WTC11 (cell line): ENCODE measurements around the gene LRRC18.

Source experiments
- ELF4 ChIP-seq: sonication (generic); formaldehyde crosslinking; IDR thresholded peaks from 2 replicates; pipeline ENCODE4 v1.8.1; 2022; ENCODE audit warnings: low read depth, mild to moderate bottlenecking, moderate library complexity, missing genetic modification reagents
- FOXP4 ChIP-seq: sonication (generic); formaldehyde crosslinking; IDR thresholded peaks from 2 replicates; pipeline ENCODE4 v1.8.0; 2022; ENCODE audit warnings: mild to moderate bottlenecking, missing genetic modification reagents
- SOX15 ChIP-seq: fragments of 250-450 bp; sonication (Bioruptor Pico); IDR thresholded peaks from 2 replicates; pipeline ENCODE4 v1.9.0; 2021; ENCODE audit warnings: mild to moderate bottlenecking
- USF2 ChIP-seq: sonication (generic); formaldehyde crosslinking; IDR thresholded peaks from 2 replicates; pipeline ENCODE4 v1.8.1; 2023; ENCODE audit warnings: mild to moderate bottlenecking, missing genetic modification reagents, moderate library complexity
- TF ChIP-seq, protein P1 (sequence below): fragments of 200-600 bp; IDR thresholded peaks from 2 replicates; pipeline ENCODE4 v1.8.0; 2022; ENCODE audit warnings: antibody characterized with exemption
- TF ChIP-seq, protein P2 (sequence below): sonication (generic); formaldehyde crosslinking; IDR thresholded peaks from 2 replicates; pipeline ENCODE4 v1.8.1; 2023; ENCODE audit warnings: mild to moderate bottlenecking, moderate library complexity, missing genetic modification reagents
- TF ChIP-seq, protein P3 (sequence below): sonication (generic); formaldehyde crosslinking; IDR thresholded peaks from 2 replicates; pipeline ENCODE4 v1.8.0; 2022; ENCODE audit warnings: mild to moderate bottlenecking, missing genetic modification reagents
- TF ChIP-seq, protein P4 (sequence below): sonication (generic); formaldehyde crosslinking; IDR thresholded peaks from 2 replicates; pipeline ENCODE4 v1.8.1; 2022; ENCODE audit warnings: missing genetic modification reagents, borderline replicate concordance
- TF ChIP-seq, protein P5 (sequence below): sonication (generic); formaldehyde crosslinking; conservative IDR thresholded peaks from 2 replicates; pipeline ENCODE4 v1.8.1; 2023; ENCODE audit warnings: mild to moderate bottlenecking, low read depth, missing genetic modification reagents, moderate library complexity

- no peak for TF ChIP-seq USF2
- TF ChIP-seq, protein P1, sequence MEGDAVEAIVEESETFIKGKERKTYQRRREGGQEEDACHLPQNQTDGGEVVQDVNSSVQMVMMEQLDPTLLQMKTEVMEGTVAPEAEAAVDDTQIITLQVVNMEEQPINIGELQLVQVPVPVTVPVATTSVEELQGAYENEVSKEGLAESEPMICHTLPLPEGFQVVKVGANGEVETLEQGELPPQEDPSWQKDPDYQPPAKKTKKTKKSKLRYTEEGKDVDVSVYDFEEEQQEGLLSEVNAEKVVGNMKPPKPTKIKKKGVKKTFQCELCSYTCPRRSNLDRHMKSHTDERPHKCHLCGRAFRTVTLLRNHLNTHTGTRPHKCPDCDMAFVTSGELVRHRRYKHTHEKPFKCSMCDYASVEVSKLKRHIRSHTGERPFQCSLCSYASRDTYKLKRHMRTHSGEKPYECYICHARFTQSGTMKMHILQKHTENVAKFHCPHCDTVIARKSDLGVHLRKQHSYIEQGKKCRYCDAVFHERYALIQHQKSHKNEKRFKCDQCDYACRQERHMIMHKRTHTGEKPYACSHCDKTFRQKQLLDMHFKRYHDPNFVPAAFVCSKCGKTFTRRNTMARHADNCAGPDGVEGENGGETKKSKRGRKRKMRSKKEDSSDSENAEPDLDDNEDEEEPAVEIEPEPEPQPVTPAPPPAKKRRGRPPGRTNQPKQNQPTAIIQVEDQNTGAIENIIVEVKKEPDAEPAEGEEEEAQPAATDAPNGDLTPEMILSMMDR = no peak
- TF ChIP-seq, protein P2, sequence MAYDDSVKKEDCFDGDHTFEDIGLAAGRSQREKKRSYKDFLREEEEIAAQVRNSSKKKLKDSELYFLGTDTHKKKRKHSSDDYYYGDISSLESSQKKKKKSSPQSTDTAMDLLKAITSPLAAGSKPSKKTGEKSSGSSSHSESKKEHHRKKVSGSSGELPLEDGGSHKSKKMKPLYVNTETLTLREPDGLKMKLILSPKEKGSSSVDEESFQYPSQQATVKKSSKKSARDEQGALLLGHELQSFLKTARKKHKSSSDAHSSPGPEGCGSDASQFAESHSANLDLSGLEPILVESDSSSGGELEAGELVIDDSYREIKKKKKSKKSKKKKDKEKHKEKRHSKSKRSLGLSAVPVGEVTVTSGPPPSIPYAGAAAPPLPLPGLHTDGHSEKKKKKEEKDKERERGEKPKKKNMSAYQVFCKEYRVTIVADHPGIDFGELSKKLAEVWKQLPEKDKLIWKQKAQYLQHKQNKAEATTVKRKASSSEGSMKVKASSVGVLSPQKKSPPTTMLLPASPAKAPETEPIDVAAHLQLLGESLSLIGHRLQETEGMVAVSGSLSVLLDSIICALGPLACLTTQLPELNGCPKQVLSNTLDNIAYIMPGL (CRISPR knock-in tag) = no peak
- TF ChIP-seq, protein P3, sequence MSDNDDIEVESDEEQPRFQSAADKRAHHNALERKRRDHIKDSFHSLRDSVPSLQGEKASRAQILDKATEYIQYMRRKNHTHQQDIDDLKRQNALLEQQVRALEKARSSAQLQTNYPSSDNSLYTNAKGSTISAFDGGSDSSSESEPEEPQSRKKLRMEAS (CRISPR knock-in tag) = no peak
- TF ChIP-seq, protein P4, sequence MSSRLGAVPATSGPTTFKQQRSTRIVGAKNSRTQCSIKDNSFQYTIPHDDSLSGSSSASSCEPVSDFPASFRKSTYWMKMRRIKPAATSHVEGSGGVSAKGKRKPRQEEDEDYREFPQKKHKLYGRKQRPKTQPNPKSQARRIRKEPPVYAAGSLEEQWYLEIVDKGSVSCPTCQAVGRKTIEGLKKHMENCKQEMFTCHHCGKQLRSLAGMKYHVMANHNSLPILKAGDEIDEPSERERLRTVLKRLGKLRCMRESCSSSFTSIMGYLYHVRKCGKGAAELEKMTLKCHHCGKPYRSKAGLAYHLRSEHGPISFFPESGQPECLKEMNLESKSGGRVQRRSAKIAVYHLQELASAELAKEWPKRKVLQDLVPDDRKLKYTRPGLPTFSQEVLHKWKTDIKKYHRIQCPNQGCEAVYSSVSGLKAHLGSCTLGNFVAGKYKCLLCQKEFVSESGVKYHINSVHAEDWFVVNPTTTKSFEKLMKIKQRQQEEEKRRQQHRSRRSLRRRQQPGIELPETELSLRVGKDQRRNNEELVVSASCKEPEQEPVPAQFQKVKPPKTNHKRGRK (CRISPR knock-in tag) = no peak
- no peak for TF ChIP-seq SOX15
- TF ChIP-seq FOXP4 = no peak
- TF ChIP-seq, protein P5, sequence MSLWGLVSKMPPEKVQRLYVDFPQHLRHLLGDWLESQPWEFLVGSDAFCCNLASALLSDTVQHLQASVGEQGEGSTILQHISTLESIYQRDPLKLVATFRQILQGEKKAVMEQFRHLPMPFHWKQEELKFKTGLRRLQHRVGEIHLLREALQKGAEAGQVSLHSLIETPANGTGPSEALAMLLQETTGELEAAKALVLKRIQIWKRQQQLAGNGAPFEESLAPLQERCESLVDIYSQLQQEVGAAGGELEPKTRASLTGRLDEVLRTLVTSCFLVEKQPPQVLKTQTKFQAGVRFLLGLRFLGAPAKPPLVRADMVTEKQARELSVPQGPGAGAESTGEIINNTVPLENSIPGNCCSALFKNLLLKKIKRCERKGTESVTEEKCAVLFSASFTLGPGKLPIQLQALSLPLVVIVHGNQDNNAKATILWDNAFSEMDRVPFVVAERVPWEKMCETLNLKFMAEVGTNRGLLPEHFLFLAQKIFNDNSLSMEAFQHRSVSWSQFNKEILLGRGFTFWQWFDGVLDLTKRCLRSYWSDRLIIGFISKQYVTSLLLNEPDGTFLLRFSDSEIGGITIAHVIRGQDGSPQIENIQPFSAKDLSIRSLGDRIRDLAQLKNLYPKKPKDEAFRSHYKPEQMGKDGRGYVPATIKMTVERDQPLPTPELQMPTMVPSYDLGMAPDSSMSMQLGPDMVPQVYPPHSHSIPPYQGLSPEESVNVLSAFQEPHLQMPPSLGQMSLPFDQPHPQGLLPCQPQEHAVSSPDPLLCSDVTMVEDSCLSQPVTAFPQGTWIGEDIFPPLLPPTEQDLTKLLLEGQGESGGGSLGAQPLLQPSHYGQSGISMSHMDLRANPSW (CRISPR knock-in tag) = no peak
- no peak for TF ChIP-seq ELF4 (CRISPR knock-in tag)
Measured at GRCh38 chr10:48907730-48908129, 31.9 kb downstream of the LRRC18 start.
